ENCODE data around the gene PPP1R3D.
"Not testable (repeated sequence)": the region's sequence is repeated elsewhere in the genome, so short reads cannot be mapped to it uniquely, and the experiment has no call there.

Gene PPP1R3D

GRCh38 chr20:59911041-59911440 lies 29.1 kb downstream of the PPP1R3D start:
- no peak for ATAC-seq
- H3K4me1 Mint-ChIP-seq: peaks cover 2% of the 10 kb centered on the region

GRCh38 chr20:59908855-59909254 lies 31.2 kb downstream of the PPP1R3D start:
- peaks cover 6% of the 10 kb centered on the region for H3K9me3 Mint-ChIP-seq
- no peak overlapping the region for H3K27ac Mint-ChIP-seq
- no peak for DNase-seq
- no peak for ATAC-seq
- no peaks in the 10 kb centered on the region for H3K36me3 Mint-ChIP-seq (ENCODE audit: low read depth)
- H3K4me1 Mint-ChIP-seq: peaks cover 2% of the 10 kb centered on the region
- H3K4me3 Mint-ChIP-seq: no peak overlapping the region
- no peaks in the 10 kb centered on the region for H3K27me3 Mint-ChIP-seq

More at GRCh38 chr20:59911041-59911440, 29.1 kb downstream of the PPP1R3D start:
- peaks cover 6% of the 10 kb centered on the region for H3K9me3 Mint-ChIP-seq
- DNase-seq: no peak
- H3K27me3 Mint-ChIP-seq: no peaks in the 10 kb centered on the region
- no peaks in the 10 kb centered on the region for H3K36me3 Mint-ChIP-seq (ENCODE audit: low read depth)
- H3K4me3 Mint-ChIP-seq: no peak overlapping the region
- H3K27ac Mint-ChIP-seq: no peak overlapping the region

GRCh38 chr20:59903621-59904020 lies 36.5 kb downstream of the PPP1R3D start:
- no peak for ATAC-seq
- Mint-ChIP-seq H3K4me1 (no peaks in the 10 kb centered on the region), H3K27ac (no peak overlapping the region), H3K4me3 (no peak overlapping the region), H3K36me3 (ENCODE audit: low read depth) (no peaks in the 10 kb centered on the region), H3K27me3 (peaks cover 2% of the 10 kb centered on the region), H3K9me3 (no peaks in the 10 kb centered on the region)
- DNase-seq: no peak

- H3K36me3 Mint-ChIP-seq (ENCODE audit: low read depth): peaks cover 2% of the 10 kb centered on the region
- H3K4me1 Mint-ChIP-seq: no peaks in the 10 kb centered on the region
- DNase-seq: no peak
- H3K27me3 Mint-ChIP-seq: peaks cover 2% of the 10 kb centered on the region
- H3K4me3 Mint-ChIP-seq: no peak overlapping the region
- no peak overlapping the region for H3K27ac Mint-ChIP-seq
- H3K9me3 Mint-ChIP-seq: no peaks in the 10 kb centered on the region
- no peak for ATAC-seq
Observed at GRCh38 chr20:59902470-59902869, 37.6 kb downstream of the PPP1R3D start.

GRCh38 chr20:59895908-59896307 lies 44.2 kb downstream of the PPP1R3D start:
- Mint-ChIP-seq H3K4me3 (no peak overlapping the region), H3K36me3 (ENCODE audit: low read depth) (peaks cover 4% of the 10 kb centered on the region), H3K27ac (no peak overlapping the region), H3K4me1 (peaks cover 5% of the 10 kb centered on the region), H3K27me3 (peaks cover 2% of the 10 kb centered on the region), H3K9me3 (no peaks in the 10 kb centered on the region)
- ATAC-seq (no peak), DNase-seq (no peak)

- Mint-ChIP-seq H3K27ac (no peak overlapping the region), H3K36me3 (ENCODE audit: low read depth) (peaks cover 2% of the 10 kb centered on the region), H3K9me3 (no peaks in the 10 kb centered on the region), H3K4me3 (no peak overlapping the region), H3K27me3 (no peaks in the 10 kb centered on the region), H3K4me1 (peaks cover 5% of the 10 kb centered on the region)
- DNase-seq (no peak), ATAC-seq (no peak)
Observed at GRCh38 chr20:59891581-59891980, 48.5 kb downstream of the PPP1R3D start.

- H3K27ac Mint-ChIP-seq; H3K4me1 Mint-ChIP-seq; H3K27me3 Mint-ChIP-seq; DNase-seq; ATAC-seq; H3K4me3 Mint-ChIP-seq; H3K9me3 Mint-ChIP-seq; H3K36me3 Mint-ChIP-seq (ENCODE audit: low read depth): not testable (repeated sequence)
Observed at GRCh38 chr20:59890035-59890434, 50.1 kb downstream of the PPP1R3D start.

GRCh38 chr20:59888050-59888449 lies 52.1 kb downstream of the PPP1R3D start:
- Mint-ChIP-seq H3K27ac (no peak overlapping the region), H3K9me3 (no peaks in the 10 kb centered on the region), H3K36me3 (ENCODE audit: low read depth) (peaks cover 2% of the 10 kb centered on the region), H3K27me3 (no peaks in the 10 kb centered on the region), H3K4me3 (no peak overlapping the region), H3K4me1 (peaks cover 5% of the 10 kb centered on the region)
- no peak for ATAC-seq
- DNase-seq: no peak

Measured in activated naive CD8-positive, alpha-beta T cell treated with anti-CD3 and anti-CD28 coated beads, Interleukin-2, amount 50 U/mL, for 24 hours (primary cell).